Gastroesophageal sphincter (tissue), 4 donors: ENCODE data around the gene GFOD2. TPM values are rescaled to one million over a fixed set of nuclear protein-coding genes. Genes with fewer than 3 reads are reported as not detected.

Experiments
- ATAC-seq: fragments of 150-250 bp; one replicate; pipeline ENCODE4 v1.9.1; 2016; ENCODE audit warnings: mild to moderate bottlenecking, moderate library complexity
- H3K27ac ChIP-seq, 4 donors: fragments of 200-600 bp; sonication (generic) in 3 of 4; 1 replicate in 3 of 4; 2 replicates in 1 of 4; pipeline ENCODE4 v1.5.1; 2016 to 2019
- H3K27me3 ChIP-seq: fragments of 200-600 bp; sonication (generic); one replicate; pipeline ENCODE4 v1.5.1; 2019
- H3K36me3 ChIP-seq, 2 donors: fragments of 200-600 bp; sonication (generic); one replicate each; pipeline ENCODE4 v1.5.1; 2019; ENCODE audit warnings: control low read depth in 1 of 2
- H3K4me1 ChIP-seq, 3 donors: fragments of 200-600 bp; sonication (generic); 1 replicate in 2 of 3; 2 replicates in 1 of 3; pipeline ENCODE4 v1.5.1; 2016 to 2019; ENCODE audit warnings: control low read depth in 2 of 3
- H3K4me3 ChIP-seq, 2 donors: fragments of 200-600 bp; sonication (generic); one replicate each; pipeline ENCODE4 v1.5.1; 2019; ENCODE audit warnings: mild to moderate bottlenecking in 1 of 2, moderate library complexity in 1 of 2
- H3K9me3 ChIP-seq, 3 donors: fragments of 200-600 bp; sonication (generic); one replicate each; pipeline ENCODE4 v1.5.1; 2017 to 2019; ENCODE audit warnings: control low read depth in 2 of 3
- CTCF ChIP-seq, 4 experiments: fragments of 200-600 bp in 2 of 4; fragments of 450-650 bp in 2 of 4; sonication (generic) in 1 of 4; IDR thresholded peaks; one replicate each; pipeline ENCODE4 v1.5.1; 2017 to 2019; ENCODE audit warnings: antibody characterized with exemption in 4 of 4, mild to moderate bottlenecking in 2 of 4, moderate library complexity in 2 of 4
- EP300 ChIP-seq: sonication (generic); formaldehyde crosslinking; IDR thresholded peaks from one replicate; pipeline ENCODE4 v1.6.1; 2017; ENCODE audit warnings: antibody characterized with exemption, mild to moderate bottlenecking
- POLR2A ChIP-seq, 2 donors: fragments of 450-650 bp; IDR thresholded peaks; one replicate each; pipeline ENCODE4 v1.6.1; 2017; ENCODE audit warnings: antibody characterized with exemption in 2 of 2, mild to moderate bottlenecking in 2 of 2, moderate library complexity in 1 of 2
- POLR2AphosphoS5 ChIP-seq: sonication (generic); formaldehyde crosslinking; IDR thresholded peaks from one replicate; pipeline ENCODE4 v1.6.1; 2017; ENCODE audit warnings: antibody characterized with exemption
- WGBS, 2 donors: methylation state at CpG; one replicate each; pipeline ENCODE4 v1.1.5; 2018; ENCODE audit warnings: low coverage in 1 of 2; 5-methylcytosine and 5-hydroxymethylcytosine counted together
- total RNA-seq, 4 donors: library from RNA; depleted of rRNA; stranded (reverse); fragments of >200 nt; gene quantifications; one replicate each; pipeline ENCODE4 v1.1.0, GENCODE V29; 2016

GFOD2 gene
- total RNA-seq, 4 donors from 2014 or later: 16.3 to 24.9 (median 20.1) TPM

GRCh38 chr16:67653789-67654402, 65.2 kb downstream of the GFOD2 start:
- peak overlapping the region in 1 of 2 donors; percentile 48 for H3K4me3 ChIP-seq
- TF ChIP-seq POLR2AphosphoS5 (no peak), CTCF (IDR thresholded peaks at IDR 0.05) (no peak), POLR2A (IDR thresholded peaks at IDR 0.05) (no peak), EP300 (no peak)
- WGBS, 2 donors: 62% methylated on average over 6 of the region's 25 CpGs; no CpG with 5 or more reads in 1 of the 2 donors
- H3K4me1 ChIP-seq: peaks cover 5 to 35% (median 10%) of the 10 kb centered on the region in 3 donors
- H3K36me3 ChIP-seq: peaks cover 0 to 24% of the 10 kb centered on the region in 2 donors
- peak; percentile 22 for ATAC-seq
- no peak overlapping the region for H3K27ac ChIP-seq
- no peaks in the 10 kb centered on the region for H3K9me3 ChIP-seq
- H3K27me3 ChIP-seq: peaks cover 68% of the 10 kb centered on the region

- ATAC-seq: no peak
- WGBS, 2 donors: no CpG with 5 or more reads among the region's 68 CpGs
- no peaks in the 10 kb centered on the region for H3K9me3 ChIP-seq
- no peak for TF ChIP-seq POLR2AphosphoS5
- peak in 2 of 4 experiments; percentile 16 to 21 for TF ChIP-seq CTCF (IDR thresholded peaks at IDR 0.05)
- H3K4me1 ChIP-seq: peaks cover 5 to 35% (median 8%) of the 10 kb centered on the region in 3 donors
- peaks cover 75% of the 10 kb centered on the region for H3K27me3 ChIP-seq
- no peak overlapping the region for H3K27ac ChIP-seq
- peaks cover 0 to 17% of the 10 kb centered on the region in 2 donors for H3K36me3 ChIP-seq
- peak overlapping the region in 1 of 2 donors; percentile 48 for H3K4me3 ChIP-seq
These were observed 65.9 kb downstream of the GFOD2 start for GRCh38 chr16:67653128-67653788.

GRCh38 chr16:67652578-67653127, 66.5 kb downstream of the GFOD2 start:
- Histone ChIP-seq H3K9me3 (no peaks in the 10 kb centered on the region), H3K27me3 (peaks cover 81% of the 10 kb centered on the region), H3K27ac (no peak overlapping the region), H3K36me3 (peaks cover 0 to 11% of the 10 kb centered on the region in 2 donors), H3K4me1 (peaks cover 5 to 40% (median 8%) of the 10 kb centered on the region in 3 donors), H3K4me3 (peak overlapping the region in 1 of 2 donors; percentile 48)
- WGBS, 2 donors: no CpG with 5 or more reads among the region's 59 CpGs
- peak; percentile 9 for ATAC-seq
- no peak for TF ChIP-seq CTCF (IDR thresholded peaks at IDR 0.05)
- TF ChIP-seq POLR2AphosphoS5: no peak
- no peak for TF ChIP-seq EP300
- no peak for TF ChIP-seq POLR2A (IDR thresholded peaks at IDR 0.05)

- WGBS, 2 donors: no CpG with 5 or more reads among the region's 4 CpGs
These were observed 67.3 kb downstream of the GFOD2 start for GRCh38 chr16:67651847-67652246.

More at GRCh38 chr16:67651847-67652246, 67.3 kb downstream of the GFOD2 start:
- TF ChIP-seq CTCF (IDR thresholded peaks at IDR 0.05) (no peak), EP300 (no peak), POLR2AphosphoS5 (no peak), POLR2A (IDR thresholded peaks at IDR 0.05) (no peak)
- H3K27ac ChIP-seq: no peak overlapping the region
- peaks cover 5 to 40% (median 8%) of the 10 kb centered on the region in 3 donors for H3K4me1 ChIP-seq
- no peak for ATAC-seq
- H3K9me3 ChIP-seq: no peaks in the 10 kb centered on the region
- H3K27me3 ChIP-seq: peaks cover 89% of the 10 kb centered on the region
- H3K4me3 ChIP-seq: no peak overlapping the region
- peaks cover 0 to 3% of the 10 kb centered on the region in 2 donors for H3K36me3 ChIP-seq
